SU-DHL-6 (cell line): ENCODE measurements around the gene DGKB.

ENCODE experiments used
- CTCF ChIP-seq: fragments of 200-600 bp; sonication (generic); IDR thresholded peaks from one replicate; pipeline ENCODE4 v1.5.1; 2017; ENCODE audit warnings: antibody characterized with exemption, mild to moderate bottlenecking, low read length, moderate library complexity; ENCODE audit not compliant: insufficient read depth, poor library complexity, severe bottlenecking
- EZH2phosphoT487 ChIP-seq: fragments of 200-600 bp; sonication (generic), shearing (Covaris generic); conservative IDR thresholded peaks from 2 replicates; pipeline ENCODE4 v1.6.1; 2018; ENCODE audit warnings: mild to moderate bottlenecking, antibody characterized with exemption, low read length, moderate library complexity, mixed read lengths

GRCh38 chr7:14158111-14158510 lies 744.4 kb downstream of the DGKB start:
- TF ChIP-seq CTCF (no peak), EZH2phosphoT487 (no peak)
